Parathyroid adenoma (tissue), 2 donors: ENCODE measurements around the gene DLG5.

Experiments
- H2AFZ ChIP-seq: fragments of 300-600 bp; sonication (generic); one replicate; pipeline ENCODE4 v1.7.0; 2017; ENCODE audit warnings: antibody characterized with exemption, mild to moderate bottlenecking
- H3K27ac ChIP-seq: fragments of 300-600 bp; sonication (generic); one replicate; pipeline ENCODE4 v1.7.0; 2017
- H3K27me3 ChIP-seq: fragments of 300-600 bp; sonication (generic); one replicate; pipeline ENCODE4 v1.7.0; 2017; ENCODE audit warnings: low read length; ENCODE audit not compliant: control insufficient read depth, insufficient read depth
- H3K36me3 ChIP-seq: fragments of 300-600 bp; sonication (generic); one replicate; pipeline ENCODE4 v1.7.0; 2017; ENCODE audit warnings: low read length; ENCODE audit not compliant: control insufficient read depth, insufficient read depth
- H3K4me1 ChIP-seq: fragments of 300-600 bp; sonication (generic); one replicate; pipeline ENCODE4 v1.7.0; 2017; ENCODE audit warnings: control low read depth
- H3K4me2 ChIP-seq: fragments of 300-600 bp; sonication (generic); one replicate; pipeline ENCODE4 v1.7.0; 2017; ENCODE audit warnings: low read length
- H3K4me3 ChIP-seq: fragments of 300-600 bp; sonication (generic); one replicate; pipeline ENCODE4 v1.7.0; 2017; ENCODE audit warnings: low read depth, low read length
- H3K79me2 ChIP-seq: fragments of 300-600 bp; sonication (generic); one replicate; pipeline ENCODE4 v1.7.0; 2017; ENCODE audit warnings: control low read depth
- H3K9ac ChIP-seq: fragments of 300-600 bp; sonication (generic); one replicate; pipeline ENCODE4 v1.7.0; 2017; ENCODE audit warnings: mild to moderate bottlenecking
- H3K9me3 ChIP-seq: fragments of 300-600 bp; sonication (generic); one replicate; pipeline ENCODE4 v1.7.0; 2017; ENCODE audit warnings: low read length; ENCODE audit not compliant: control insufficient read depth
- CTCF ChIP-seq: fragments of 300-600 bp; sonication (generic); IDR thresholded peaks from one replicate; pipeline ENCODE4 v1.7.0; 2017; ENCODE audit warnings: antibody characterized with exemption, mild to moderate bottlenecking
- donor health status: primary hyperparathyroidism.

Gene DLG5

GRCh38 chr10:77829356-77829755 lies 97.2 kb downstream of the DLG5 start:
- no peak overlapping the region for H3K27ac ChIP-seq
- H3K9ac ChIP-seq, result no peak overlapping the region
- H3K79me2 ChIP-seq, result peaks cover 16% of the 10 kb centered on the region
- H3K36me3 ChIP-seq, result no peaks in the 10 kb centered on the region
- H2AFZ ChIP-seq, result no peak overlapping the region
- no peaks in the 10 kb centered on the region for H3K9me3 ChIP-seq
- TF ChIP-seq CTCF, result no peak
- no peak overlapping the region for H3K4me2 ChIP-seq
- H3K27me3 ChIP-seq, result no peaks in the 10 kb centered on the region
- no peak overlapping the region for H3K4me3 ChIP-seq
- H3K4me1 ChIP-seq, result no peaks in the 10 kb centered on the region

- Histone ChIP-seq H3K9me3 (no peaks in the 10 kb centered on the region), H3K36me3 (no peaks in the 10 kb centered on the region), H3K4me3 (no peak overlapping the region), H3K9ac (no peak overlapping the region), H2AFZ (no peak overlapping the region), H3K27me3 (no peaks in the 10 kb centered on the region), H3K4me2 (no peak overlapping the region), H3K27ac (no peak overlapping the region), H3K4me1 (no peaks in the 10 kb centered on the region), H3K79me2 (peaks cover 10% of the 10 kb centered on the region)
- no peak for TF ChIP-seq CTCF
Observed at GRCh38 chr10:77828377-77828776, 98.2 kb downstream of the DLG5 start.

GRCh38 chr10:77827366-77827765 lies 99.2 kb downstream of the DLG5 start:
- Histone ChIP-seq H3K36me3 (no peaks in the 10 kb centered on the region), H3K4me1 (no peaks in the 10 kb centered on the region), H3K27ac (no peak overlapping the region)

GRCh38 chr10:77825965-77826364 lies 100.6 kb downstream of the DLG5 start:
- Histone ChIP-seq H3K4me1 (no peaks in the 10 kb centered on the region), H3K79me2 (peaks cover 9% of the 10 kb centered on the region), H3K27ac (no peak overlapping the region), H3K4me2 (no peak overlapping the region), H3K27me3 (no peaks in the 10 kb centered on the region), H3K9ac (no peak overlapping the region), H2AFZ (no peak overlapping the region), H3K4me3 (no peak overlapping the region), H3K9me3 (no peaks in the 10 kb centered on the region), H3K36me3 (no peaks in the 10 kb centered on the region)
- TF ChIP-seq CTCF, result no peak

More at GRCh38 chr10:77827366-77827765, 99.2 kb downstream of the DLG5 start:
- Histone ChIP-seq H3K4me3 (no peak overlapping the region), H3K27me3 (no peaks in the 10 kb centered on the region), H2AFZ (no peak overlapping the region), H3K4me2 (no peak overlapping the region), H3K79me2 (peaks cover 7% of the 10 kb centered on the region), H3K9ac (no peak overlapping the region), H3K9me3 (no peaks in the 10 kb centered on the region)
- no peak for TF ChIP-seq CTCF

- no peaks in the 10 kb centered on the region for H3K9me3 ChIP-seq
- H3K9ac ChIP-seq, result no peak overlapping the region
- H3K4me1 ChIP-seq, result no peaks in the 10 kb centered on the region
- H3K4me3 ChIP-seq, result no peak overlapping the region
- H3K27me3 ChIP-seq, result no peaks in the 10 kb centered on the region
- H3K4me2 ChIP-seq, result no peak overlapping the region
- no peak overlapping the region for H3K27ac ChIP-seq
- no peak overlapping the region for H2AFZ ChIP-seq
- H3K36me3 ChIP-seq, result no peaks in the 10 kb centered on the region
- H3K79me2 ChIP-seq, result peaks cover 16% of the 10 kb centered on the region
- no peak for TF ChIP-seq CTCF
Observed at GRCh38 chr10:77824908-77825307, 101.6 kb downstream of the DLG5 start.
